ENCODE results near the gene NFS1.
"Not testable (repeated sequence)": the region's sequence is repeated elsewhere in the genome, so short reads cannot be mapped to it uniquely, and the experiment has no call there.

The NFS1 gene

GRCh38 chr20:35706591-35707529 is 7.7 kb upstream of the NFS1 start:
- not testable (repeated sequence) for DNase-seq

- not testable (repeated sequence) for DNase-seq
Measured at GRCh38 chr20:35705894-35706293, 6.7 kb upstream of the NFS1 start.

GRCh38 chr20:35704514-35705261 is 5.5 kb upstream of the NFS1 start:
- no peak for DNase-seq

GRCh38 chr20:35702824-35703695 is 3.9 kb upstream of the NFS1 start:
- DNase-seq = no peak

GRCh38 chr20:35702051-35702823 is 3.1 kb upstream of the NFS1 start:
- DNase-seq = no peak

GRCh38 chr20:35700625-35701148 is 1.5 kb upstream of the NFS1 start:
- DNase-seq = no peak

- DNase-seq = no peak
Measured at GRCh38 chr20:35699957-35700624, 939 bp upstream of the NFS1 start.

- DNase-seq = no peak
Measured at GRCh38 chr20:35698298-35699126, 640 bp downstream of the NFS1 start.

- DNase-seq = no peak
Measured at GRCh38 chr20:35697696-35698297, 1.4 kb downstream of the NFS1 start.

GRCh38 chr20:35695978-35696377 is 3.2 kb downstream of the NFS1 start:
- DNase-seq = no peak

GRCh38 chr20:35695245-35695749 is 3.9 kb downstream of the NFS1 start:
- DNase-seq = no peak

- no peak for DNase-seq
Measured at GRCh38 chr20:35690265-35690664, 8.9 kb downstream of the NFS1 start.

- DNase-seq = not testable (repeated sequence)
Measured at GRCh38 chr20:35686872-35687271, 12.3 kb downstream of the NFS1 start.

GRCh38 chr20:35685368-35685767 is 13.8 kb downstream of the NFS1 start:
- DNase-seq = not testable (repeated sequence)

GRCh38 chr20:35681960-35682359 is 17.2 kb downstream of the NFS1 start:
- no peak for DNase-seq

- no peak for DNase-seq
Measured at GRCh38 chr20:35680452-35681183, 18.5 kb downstream of the NFS1 start.

- no peak for DNase-seq
Measured at GRCh38 chr20:35674921-35675320, 24.2 kb downstream of the NFS1 start.

- no peak for DNase-seq
Measured at GRCh38 chr20:35673884-35674283, 25.3 kb downstream of the NFS1 start.

GRCh38 chr20:35669681-35670080 is 29.5 kb downstream of the NFS1 start:
- DNase-seq = no peak
